Fibroblast of villous mesenchyme (primary cell): ENCODE results near the gene TNS1. TPM values are rescaled to one million over a fixed set of nuclear protein-coding genes. Genes with fewer than 3 reads are reported as not detected.

Experiments used
- DNase-seq: peaks from one replicate; pipeline ENCODE4 v3.0.0-alpha.2; 2010; ENCODE audit warnings: low read depth
- H3K4me3 ChIP-seq: 2 replicates; pipeline ENCODE4 v1.5.1; 2011; ENCODE audit warnings: low read depth, mild to moderate bottlenecking, low read length
- CTCF ChIP-seq: IDR thresholded peaks from 2 replicates; pipeline ENCODE4 v1.5.1; 2012; ENCODE audit warnings: low read depth, mild to moderate bottlenecking, low read length; ENCODE audit not compliant: insufficient read depth
- total RNA-seq: library from RNA; depleted of rRNA; stranded (reverse); fragments of >200 nt; gene quantifications from 2 replicates; pipeline ENCODE4 v1.2.3, GENCODE V29; 2012

TNS1 gene
- total RNA-seq, 1 donor: 127 TPM

- no peak for TF ChIP-seq CTCF
These were observed 168.7 kb downstream of the TNS1 start for GRCh38 chr2:217834057-217834620.

GRCh38 chr2:217833439-217833838 is 169.4 kb downstream of the TNS1 start:
- no peak for DNase-seq
- no peak for TF ChIP-seq CTCF
- H3K4me3 ChIP-seq: no peak overlapping the region

More at GRCh38 chr2:217834057-217834620, 168.7 kb downstream of the TNS1 start:
- no peak overlapping the region for H3K4me3 ChIP-seq
- no peak for DNase-seq

DNA sequence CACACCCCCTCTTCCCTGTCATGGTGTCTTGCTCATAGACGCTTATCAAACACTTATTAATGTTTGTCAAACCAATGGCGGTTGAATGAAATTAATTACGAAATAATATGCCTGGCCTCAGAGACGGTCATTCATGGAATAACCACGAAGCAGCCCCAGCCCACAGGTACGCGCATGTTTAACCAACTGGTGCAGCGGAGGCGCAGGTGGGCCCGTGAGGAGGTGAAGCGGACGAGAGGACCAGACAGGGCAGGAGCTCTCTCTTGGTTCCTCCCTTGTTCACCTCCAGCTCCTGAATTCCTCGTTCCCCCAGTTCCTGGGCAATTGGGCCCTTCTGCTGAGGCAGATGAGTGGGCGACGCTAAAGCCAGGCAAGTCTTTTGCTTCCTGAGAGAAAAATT is 169.8 kb downstream of the TNS1 start:
- no peak for DNase-seq
- H3K4me3 ChIP-seq: no peak overlapping the region
- no peak for TF ChIP-seq CTCF

DNA sequence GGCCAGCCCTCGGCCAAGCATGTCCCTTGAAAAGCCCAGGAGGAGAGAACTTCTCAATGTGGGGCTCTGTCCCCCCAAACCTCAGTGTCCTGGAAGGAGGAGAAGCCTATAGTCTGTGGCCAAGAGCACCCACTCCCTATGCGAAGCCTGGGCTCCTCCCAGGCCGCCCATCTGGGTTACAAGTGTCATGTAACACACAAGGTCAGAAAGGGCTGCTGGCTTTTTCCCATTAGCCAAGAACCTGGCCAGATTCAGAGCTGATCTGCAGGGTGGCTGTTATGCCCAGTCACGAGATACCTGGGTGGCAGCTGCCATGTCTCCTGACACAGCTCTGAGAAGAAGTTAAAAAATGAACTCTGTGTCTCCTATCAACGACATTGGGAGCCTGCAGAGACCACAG is 170.7 kb downstream of the TNS1 start:
- no peak for TF ChIP-seq CTCF
- no peak for DNase-seq
- no peak overlapping the region for H3K4me3 ChIP-seq

GRCh38 chr2:217831306-217831705 is 171.5 kb downstream of the TNS1 start:
- TF ChIP-seq CTCF: no peak
- no peak for DNase-seq
- no peak overlapping the region for H3K4me3 ChIP-seq

DNA sequence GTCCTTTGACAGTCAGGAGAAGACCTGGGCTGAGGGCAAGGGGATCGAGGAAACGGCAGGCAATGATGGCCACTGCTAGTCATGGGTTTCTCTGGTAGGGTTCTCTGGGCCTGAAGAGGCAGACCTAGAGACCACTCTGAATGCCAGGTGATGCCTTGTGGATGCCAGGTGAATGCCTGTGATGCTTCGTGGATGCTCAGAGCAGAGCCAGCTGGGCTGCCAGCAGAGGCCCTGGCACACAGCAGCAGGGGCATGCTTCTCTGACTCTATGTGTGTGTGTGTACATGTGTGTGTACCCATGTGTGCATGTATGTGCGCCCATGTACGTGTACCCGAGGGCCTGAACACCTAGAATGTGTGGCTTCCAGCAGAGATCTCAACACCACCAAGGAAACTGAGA is 172.0 kb downstream of the TNS1 start:
- TF ChIP-seq CTCF: no peak

GRCh38 chr2:217830061-217830460 is 172.7 kb downstream of the TNS1 start:
- no peak for TF ChIP-seq CTCF
- no peak overlapping the region for H3K4me3 ChIP-seq
- DNase-seq: no peak

More for the DNA sequence above, 172.0 kb downstream of the TNS1 start:
- H3K4me3 ChIP-seq: no peak overlapping the region
- no peak for DNase-seq
